NB4 (cell line): ENCODE results near the gene SMPX.

Source experiments
- CTCF ChIP-seq: IDR thresholded peaks from one replicate; pipeline ENCODE4 v1.5.1; 2012; ENCODE audit warnings: low read depth, low read length
- POLR2A ChIP-seq: IDR thresholded peaks from 2 replicates; pipeline ENCODE4 v1.6.1; 2011; ENCODE audit warnings: mild to moderate bottlenecking; ENCODE audit not compliant: insufficient read length; ENCODE audit errors: extremely low read depth

- TF ChIP-seq CTCF, result no peak
- TF ChIP-seq POLR2A, result no peak
These were observed 13.9 kb downstream of the SMPX start for GRCh38 chrX:21744060-21744459.
